ENCODE results near the gene SLC7A8. TPM values are rescaled to one million over a fixed set of nuclear protein-coding genes. Genes with fewer than 3 reads are reported as not detected.
"Not testable (repeated sequence)": the region's sequence is repeated elsewhere in the genome, so short reads cannot be mapped to it uniquely, and the experiment has no call there.

The SLC7A8 gene
- total and polyA plus RNA-seq, 2 donors (not counting 1 experiment from before 2014, with no cell fraction given), result 0.25 to 1.1 TPM

- intact Hi-C loops (cut with micrococcal nuclease); H3K36me3 ChIP-seq (replicated peaks in 1 of 2; ENCODE audit: control extremely low read depth in 1 of 2, control insufficient read depth in 1 of 2, extremely low read depth in 1 of 2, insufficient read depth in 2 of 2, low read length in 1 of 2): not testable (repeated sequence)
- no CpG with 5 or more reads among the region's 5 CpGs for WGBS (ENCODE audit: insufficient coverage)
Observed at GRCh38 chr14:23107620-23108019, 75.8 kb downstream of the SLC7A8 start.

GRCh38 chr14:23106747-23107045, 76.8 kb downstream of the SLC7A8 start:
- H3K4me2 ChIP-seq (replicated peaks; ENCODE audit: low read depth, low read length, poor library complexity, severe bottlenecking), result no peak overlapping the region
- TF ChIP-seq EZH2 (IDR thresholded peaks at IDR 0.05; ENCODE audit: borderline replicate concordance, insufficient read depth, low read depth, low read length, poor library complexity, severe bottlenecking) (no peak), CTCF (IDR thresholded peaks at IDR 0.05) (no peak)
- H3K27ac ChIP-seq (ENCODE audit: low read length in 2 of 2), result no peak overlapping the region
- no peaks in the 10 kb centered on the region for H3K79me2 ChIP-seq (ENCODE audit: control insufficient read depth, insufficient read depth, low read length)
- Mint-ChIP-seq H3K4me3 (no peak overlapping the region), H3K4me1 (peaks cover 8% of the 10 kb centered on the region), H3K9me3 (ENCODE audit: insufficient read depth) (no peaks in the 10 kb centered on the region), H3K27ac (no peak overlapping the region), H3K27me3 (no peaks in the 10 kb centered on the region)
- peaks cover 0 to 12% (median 3%) of the 10 kb centered on the region in 4 experiments for H3K27me3 ChIP-seq (replicated peaks in 1 of 4; ENCODE audit: control extremely low read depth in 1 of 4, control insufficient read depth in 3 of 4, insufficient read depth in 4 of 4, low read length in 3 of 4)
- H3K4me3 ChIP-seq (ENCODE audit: control extremely low read depth in 1 of 5, extremely low read depth in 1 of 5, insufficient read depth in 1 of 5, low read depth in 2 of 5, low read length in 4 of 5), result no peak overlapping the region
- H3K9me3 ChIP-seq (ENCODE audit: control extremely low read depth in 1 of 3, control insufficient read depth in 2 of 3, insufficient read depth in 1 of 3, low read length in 2 of 3), result peaks cover 0 to 7% (median 0%) of the 10 kb centered on the region in 3 donors
- H3K4me1 ChIP-seq (ENCODE audit: control insufficient read depth in 2 of 2, insufficient read depth in 2 of 2, low read length in 2 of 2), result no peaks in the 10 kb centered on the region
- no peak for ATAC-seq (ENCODE audit: low read depth)
- H4K20me1 ChIP-seq (ENCODE audit: control insufficient read depth, insufficient read depth, low read length, poor library complexity, severe bottlenecking), result no peaks in the 10 kb centered on the region
- ChIA-PET CTCF (interaction anchor here (0.9 to 2.1 kb wide), 2 partner anchors 12 to 29 kb away, joined by 3 to 5 read pairs; partner anchors contain the start of genes ACIN1 and C14orf119), POLR2A (no interaction called here)
- H2AFZ ChIP-seq (ENCODE audit: insufficient read depth, low read depth, low read length, poor library complexity, severe bottlenecking), result no peak overlapping the region
- DNase-seq, result no peak
- no peak overlapping the region for H3K9ac ChIP-seq (ENCODE audit: low read length)
- intact Hi-C loops (cut with micrococcal nuclease), result no loop called here
- no peaks in the 10 kb centered on the region for H3K36me3 ChIP-seq (replicated peaks in 1 of 2; ENCODE audit: control extremely low read depth in 1 of 2, control insufficient read depth in 1 of 2, extremely low read depth in 1 of 2, insufficient read depth in 2 of 2, low read length in 1 of 2)

More at GRCh38 chr14:23107620-23108019, 75.8 kb downstream of the SLC7A8 start:
- H3K4me1 Mint-ChIP-seq; DNase-seq; H3K27ac Mint-ChIP-seq; H3K4me2 ChIP-seq (replicated peaks; ENCODE audit: low read depth, low read length, poor library complexity, severe bottlenecking); CTCF ChIA-PET; H2AFZ ChIP-seq (ENCODE audit: insufficient read depth, low read depth, low read length, poor library complexity, severe bottlenecking); H3K9ac ChIP-seq (ENCODE audit: low read length); H3K79me2 ChIP-seq (ENCODE audit: control insufficient read depth, insufficient read depth, low read length); H3K27ac ChIP-seq (ENCODE audit: low read length in 2 of 2); H3K9me3 Mint-ChIP-seq (ENCODE audit: insufficient read depth); H3K4me1 ChIP-seq (ENCODE audit: control insufficient read depth in 2 of 2, insufficient read depth in 2 of 2, low read length in 2 of 2); H3K4me3 ChIP-seq (ENCODE audit: control extremely low read depth in 1 of 5, extremely low read depth in 1 of 5, insufficient read depth in 1 of 5, low read depth in 2 of 5, low read length in 4 of 5); H3K27me3 Mint-ChIP-seq; POLR2A ChIA-PET; H3K4me3 Mint-ChIP-seq; H4K20me1 ChIP-seq (ENCODE audit: control insufficient read depth, insufficient read depth, low read length, poor library complexity, severe bottlenecking); H3K9me3 ChIP-seq (ENCODE audit: control extremely low read depth in 1 of 3, control insufficient read depth in 2 of 3, insufficient read depth in 1 of 3, low read length in 2 of 3); ATAC-seq (ENCODE audit: low read depth): not testable (repeated sequence)
- peaks cover 0 to 13% (median 9%) of the 10 kb centered on the region in 4 experiments for H3K27me3 ChIP-seq (replicated peaks in 1 of 4; ENCODE audit: control extremely low read depth in 1 of 4, control insufficient read depth in 3 of 4, insufficient read depth in 4 of 4, low read length in 3 of 4)

Data from B cell (primary cell).